SK-N-MC (cell line): ENCODE data around the gene SECTM1.
"Not testable (repeated sequence)": the region's sequence is repeated elsewhere in the genome, so short reads cannot be mapped to it uniquely, and the experiment has no call there.

Experiments
- EZH2 ChIP-seq: fragments of 200-600 bp; sonication (generic); IDR thresholded peaks from one replicate; pipeline ENCODE4 v1.6.1; 2017; ENCODE audit warnings: antibody characterized with exemption
- POLR2AphosphoS5 ChIP-seq: IDR thresholded peaks from 2 replicates; pipeline ENCODE4 v1.6.1; 2012; ENCODE audit warnings: mild to moderate bottlenecking, low read depth, low read length, borderline replicate concordance

GRCh38 chr17:82377294-82377693 is 43.7 kb upstream of the SECTM1 start:
- TF ChIP-seq EZH2, POLR2AphosphoS5: not testable (repeated sequence)
